ENCODE data around the gene CEP128.

Gene CEP128

GRCh38 chr14:80519002-80519401 is 422.5 kb downstream of the CEP128 start:
- no peak for DNase-seq
- Histone ChIP-seq H3K4me3 (ENCODE audit: low read depth, low read length) (no peak overlapping the region), H3K27me3 (replicated peaks) (no peaks in the 10 kb centered on the region), H3K36me3 (replicated peaks) (no peaks in the 10 kb centered on the region), H3K27ac (no peak overlapping the region)
- no peak for TF ChIP-seq CTCF (IDR thresholded peaks at IDR 0.05; ENCODE audit: low read depth, low read length, missing control alignments)
- in situ Hi-C loops (cut with HindIII; ENCODE audit: low pct_ligation_motif_present, low sequenced_read_pairs): no loop called here

- Histone ChIP-seq H3K27ac (no peak overlapping the region), H3K27me3 (replicated peaks) (no peaks in the 10 kb centered on the region), H3K4me3 (ENCODE audit: low read depth, low read length) (no peak overlapping the region), H3K36me3 (replicated peaks) (no peaks in the 10 kb centered on the region)
- TF ChIP-seq CTCF (IDR thresholded peaks at IDR 0.05; ENCODE audit: low read depth, low read length, missing control alignments): no peak
- in situ Hi-C loops (cut with HindIII; ENCODE audit: low pct_ligation_motif_present, low sequenced_read_pairs): no loop called here
- no peak for DNase-seq
Observed at GRCh38 chr14:80518173-80518572, 423.4 kb downstream of the CEP128 start.

GRCh38 chr14:80507292-80507869 is 434.2 kb downstream of the CEP128 start:
- in situ Hi-C loops (cut with HindIII; ENCODE audit: low pct_ligation_motif_present, low sequenced_read_pairs): no loop called here
- no peak for DNase-seq
- no peak overlapping the region for H3K4me3 ChIP-seq (ENCODE audit: low read depth, low read length)
- H3K27me3 ChIP-seq (replicated peaks): no peaks in the 10 kb centered on the region
- TF ChIP-seq CTCF (IDR thresholded peaks at IDR 0.05; ENCODE audit: low read depth, low read length, missing control alignments): no peak
- H3K27ac ChIP-seq: no peak overlapping the region
- H3K36me3 ChIP-seq (replicated peaks): no peaks in the 10 kb centered on the region

- TF ChIP-seq CTCF (IDR thresholded peaks at IDR 0.05; ENCODE audit: low read depth, low read length, missing control alignments): no peak
- Histone ChIP-seq H3K36me3 (replicated peaks) (no peaks in the 10 kb centered on the region), H3K4me3 (ENCODE audit: low read depth, low read length) (no peak overlapping the region), H3K27ac (no peak overlapping the region), H3K27me3 (replicated peaks) (no peaks in the 10 kb centered on the region)
- in situ Hi-C loops (cut with HindIII; ENCODE audit: low pct_ligation_motif_present, low sequenced_read_pairs): no loop called here
- DNase-seq: no peak
Observed at GRCh38 chr14:80504781-80505180, 436.8 kb downstream of the CEP128 start.

- no peak for TF ChIP-seq CTCF (IDR thresholded peaks at IDR 0.05; ENCODE audit: low read depth, low read length, missing control alignments)
- H3K4me3 ChIP-seq (ENCODE audit: low read depth, low read length): no peak overlapping the region
Observed at GRCh38 chr14:80498533-80498932, 443.0 kb downstream of the CEP128 start.

GRCh38 chr14:80496090-80496489 is 445.4 kb downstream of the CEP128 start:
- Histone ChIP-seq H3K27me3 (replicated peaks) (no peaks in the 10 kb centered on the region), H3K4me3 (ENCODE audit: low read depth, low read length) (no peak overlapping the region), H3K36me3 (replicated peaks) (no peaks in the 10 kb centered on the region), H3K27ac (no peak overlapping the region)
- TF ChIP-seq CTCF (IDR thresholded peaks at IDR 0.05; ENCODE audit: low read depth, low read length, missing control alignments): no peak
- DNase-seq: no peak
- in situ Hi-C loops (cut with HindIII; ENCODE audit: low pct_ligation_motif_present, low sequenced_read_pairs): no loop called here

More at GRCh38 chr14:80498533-80498932, 443.0 kb downstream of the CEP128 start:
- H3K27me3 ChIP-seq (replicated peaks): no peaks in the 10 kb centered on the region
- DNase-seq: no peak
- no peak overlapping the region for H3K27ac ChIP-seq
- in situ Hi-C loops (cut with HindIII; ENCODE audit: low pct_ligation_motif_present, low sequenced_read_pairs): no loop called here
- H3K36me3 ChIP-seq (replicated peaks): no peaks in the 10 kb centered on the region

Measured in brain microvascular endothelial cell (primary cell).